Endothelial cell of umbilical vein (primary cell): ENCODE data around the gene EXOC7. TPM values are rescaled to one million over a fixed set of nuclear protein-coding genes. Genes with fewer than 3 reads are reported as not detected.

Experiments
- BruUV-seq: library from RNA; stranded (reverse); fragments of 400-500 nt; replicated peaks from 2 replicates; lab custom pipeline; 2021; lab: Mats Ljungman, UMichigan
- CTCF ChIA-PET: fragments of 300-600, 350-600 bp; sonication (Branson Sonifier 250); formaldehyde crosslinking; loops from one replicate; lab custom pipeline; 2021; ENCODE audit warnings: antibody characterized with exemption, inconsistent platforms; lab: Charles Lee
- POLR2A ChIA-PET: fragments of 300-600, 350-600 bp; sonication (Branson Sonifier 250); formaldehyde crosslinking; loops from one replicate; lab custom pipeline; 2021; ENCODE audit warnings: antibody characterized with exemption, inconsistent platforms; lab: Charles Lee
- DNase-seq: peaks from one replicate; pipeline ENCODE4 v3.0.0-alpha.2; 2011; ENCODE audit warnings: low read depth, low spot score
- FAIRE-seq: peaks from 2 replicates; lab custom pipeline; 2011; peaks lifted over from hg19 to GRCh38; lab: Jason Lieb, UNC
- H2AFZ ChIP-seq: 2 replicates; pipeline ENCODE4 v1.6.0; 2012; ENCODE audit warnings: low read depth, low read length, control low read depth, inconsistent platforms
- H3K27ac ChIP-seq: 2 replicates; pipeline ENCODE4 v1.5.1; 2011; ENCODE audit warnings: low read depth, mild to moderate bottlenecking, control low read depth, low read length, moderate library complexity; ENCODE audit not compliant: insufficient read depth
- H3K27me3 ChIP-seq, 2 experiments: 2 replicates each; pipeline versions ENCODE4 v1.6.0 to v1.6.1; 2011; ENCODE audit warnings: low read length in 2 of 2, mixed read lengths in 1 of 2; ENCODE audit not compliant: control insufficient read depth in 2 of 2, insufficient read depth in 2 of 2
- H3K36me3 ChIP-seq, 2 experiments: 2 replicates in 1 of 2; 3 replicates in 1 of 2; pipeline ENCODE4 v1.5.1; 2011; ENCODE audit warnings: low read length in 2 of 2, mild to moderate bottlenecking in 1 of 2, moderate library complexity in 1 of 2; ENCODE audit not compliant: control insufficient read depth in 2 of 2, insufficient read depth in 2 of 2; ENCODE audit errors: extremely low read depth in 1 of 2
- H3K4me1 ChIP-seq: 3 replicates; pipeline ENCODE4 v1.5.1; 2011; ENCODE audit warnings: mild to moderate bottlenecking, low read length; ENCODE audit not compliant: control insufficient read depth, insufficient read depth; ENCODE audit errors: extremely low read depth
- H3K4me2 ChIP-seq: 2 replicates; pipeline ENCODE4 v1.6.1; 2011; ENCODE audit warnings: low read length, control low read depth, mixed read lengths; ENCODE audit not compliant: insufficient read depth
- H3K4me3 ChIP-seq, 3 experiments: fragments of 200-600 bp in 1 of 3; sonication (generic), shearing (Covaris generic) in 1 of 3; replicated peaks in 1 of 3; 2 replicates each; pipeline ENCODE4 v1.5.1; 2011 to 2016; ENCODE audit warnings: control low read depth in 3 of 3, low read length in 3 of 3, mild to moderate bottlenecking in 2 of 3, inconsistent platforms in 1 of 3, low read depth in 1 of 3, moderate library complexity in 1 of 3; ENCODE audit not compliant: insufficient read depth in 1 of 3
- H3K79me2 ChIP-seq: 2 replicates; pipeline ENCODE4 v1.6.0; 2012; ENCODE audit warnings: low read length, inconsistent platforms; ENCODE audit not compliant: control insufficient read depth, insufficient read depth
- H3K9ac ChIP-seq: replicated peaks from 2 replicates; pipeline ENCODE3; 2011; ENCODE audit warnings: low read length, control low read depth; ENCODE audit not compliant: insufficient read depth; ENCODE audit errors: extremely low read depth
- H3K9me1 ChIP-seq: replicated peaks from 3 replicates; pipeline ENCODE4 v1.6.0; 2011; ENCODE audit warnings: mild to moderate bottlenecking, low read length; ENCODE audit not compliant: control insufficient read depth, insufficient read depth; ENCODE audit errors: extremely low read depth
- H3K9me3 ChIP-seq: replicated peaks from 2 replicates; pipeline ENCODE4 v1.5.1; 2012; ENCODE audit warnings: low read length, inconsistent platforms; ENCODE audit not compliant: control insufficient read depth, insufficient read depth
- H4K20me1 ChIP-seq: replicated peaks from 2 replicates; pipeline ENCODE3; 2011; ENCODE audit warnings: mild to moderate bottlenecking, low read length; ENCODE audit not compliant: control insufficient read depth, insufficient read depth; ENCODE audit errors: extremely low read depth
- CTCF ChIP-seq, 2 donors: IDR thresholded peaks; 1 replicate in 1 of 2; 2 replicates in 1 of 2; pipeline ENCODE4 v1.5.1; 2011; ENCODE audit warnings: low read length in 2 of 2, mild to moderate bottlenecking in 2 of 2, moderate library complexity in 2 of 2, control low read depth in 1 of 2, inconsistent platforms in 1 of 2, low read depth in 1 of 2; ENCODE audit not compliant: insufficient read depth in 1 of 2; ENCODE audit errors: extremely low read depth in 1 of 2
- EZH2 ChIP-seq: IDR thresholded peaks from 2 replicates; pipeline ENCODE4 v1.6.1; 2012; ENCODE audit warnings: borderline replicate concordance, low read depth, mild to moderate bottlenecking, moderate library complexity, low read length, inconsistent platforms; ENCODE audit not compliant: severe bottlenecking
- GATA2 ChIP-seq: IDR thresholded peaks from 2 replicates; pipeline ENCODE4 v1.7.0; 2011; ENCODE audit warnings: low read depth, mild to moderate bottlenecking, moderate library complexity, mixed read lengths, low read length; ENCODE audit not compliant: insufficient read length, insufficient read depth
- JUN ChIP-seq: IDR thresholded peaks from 2 replicates; pipeline ENCODE4 v1.6.1; 2011; ENCODE audit warnings: borderline replicate concordance, low read depth; ENCODE audit not compliant: insufficient read length, insufficient read depth
- MAX ChIP-seq: IDR thresholded peaks from 2 replicates; pipeline ENCODE4 v1.6.1; 2011; ENCODE audit not compliant: insufficient read depth, insufficient read length
- POLR2A ChIP-seq: IDR thresholded peaks from 2 replicates; pipeline ENCODE4 v1.6.1; 2012; ENCODE audit warnings: low read depth, mild to moderate bottlenecking, control low read depth, low read length
- POLR2AphosphoS5 ChIP-seq: IDR thresholded peaks from 2 replicates; pipeline ENCODE4 v1.6.1; 2012; ENCODE audit warnings: low read depth, mild to moderate bottlenecking, control low read depth, low read length, moderate library complexity; ENCODE audit not compliant: insufficient read depth
- dilution Hi-C: fragments of 300-500 bp; cut with MboI; formaldehyde crosslinking; loops from one replicate; pipeline ENCODE4 v1.15.0; 2019; ENCODE audit warnings: low sequenced_read_pairs; ENCODE audit not compliant: extremely low pct_ligation_motif_present
- intact Hi-C: fragments of 100-400 bp; cut with micrococcal nuclease; formaldehyde crosslinking; loops from one replicate; pipeline ENCODE4 v1.10.0; 2022
- polyA plus RNA-seq, 4 experiments: library from polyadenylated mRNA; depleted of rRNA in 3 of 4; stranded (reverse) in 3 of 4; unstranded in 1 of 4; fragments of >200 nt; gene quantifications; 2 replicates each; pipeline versions ENCODE4 v1.2.1 to v1.2.3, GENCODE V29; 2011 to 2012; ENCODE audit warnings: missing spikeins in 1 of 4
- total RNA-seq: library from RNA; stranded (reverse); gene quantifications from 2 replicates; pipeline ENCODE4 v1.2.3, GENCODE V29; 2021

EXOC7 gene
- total and polyA plus RNA-seq, 2 donors (not counting 3 experiments of a cell fraction or from before 2014, with no cell fraction given): 91.5 to 137 TPM

GRCh38 chr17:76039121-76039520 is 64.5 kb downstream of the EXOC7 start:
- FAIRE-seq (no peak), DNase-seq (no peak)
- Histone ChIP-seq H3K4me1 (no peaks in the 10 kb centered on the region), H3K9me1 (no peaks in the 10 kb centered on the region), H3K27ac (no peak overlapping the region), H2AFZ (no peak overlapping the region), H3K9ac (no peak overlapping the region), H3K79me2 (no peaks in the 10 kb centered on the region), H3K4me3 (no peak overlapping the region), H3K27me3 (no peaks in the 10 kb centered on the region), H3K36me3 (peaks cover 22 to 43% of the 10 kb centered on the region in 2 experiments), H3K4me2 (no peak overlapping the region), H3K9me3 (no peaks in the 10 kb centered on the region), H4K20me1 (no peaks in the 10 kb centered on the region)
- intact Hi-C loops: no loop called here
- dilution Hi-C loops: no loop called here
- CTCF ChIA-PET: interaction anchor here (1.0 to 3.7 kb wide), 2 partner anchors 8 to 25 kb away, joined by 3 to 19 read pairs; no protein-coding TSS in a partner anchor
- POLR2A ChIA-PET: no interaction called here
- TSS peak; percentile 68 for BruUV-seq
- no peak for TF ChIP-seq CTCF (IDR thresholded peaks at IDR 0.05; ENCODE audit: extremely low read depth in 1 of 2, insufficient read depth in 1 of 2, low read depth in 1 of 2, low read length in 2 of 2)
- no peak for TF ChIP-seq POLR2AphosphoS5
- TF ChIP-seq MAX: no peak
- TF ChIP-seq EZH2: no peak
- no peak for TF ChIP-seq JUN

GRCh38 chr17:76038050-76038449 is 65.5 kb downstream of the EXOC7 start:
- H3K27me3 ChIP-seq: no peaks in the 10 kb centered on the region
- no peak overlapping the region for H3K27ac ChIP-seq
- BruUV-seq: no TSS peak
- H3K9me3 ChIP-seq: no peaks in the 10 kb centered on the region
- no peak overlapping the region for H3K4me3 ChIP-seq
- no peak for DNase-seq
- no peak overlapping the region for H3K9ac ChIP-seq
- intact Hi-C loops: no loop called here
- H3K36me3 ChIP-seq: peaks cover 15 to 34% of the 10 kb centered on the region in 2 experiments
- no peaks in the 10 kb centered on the region for H3K9me1 ChIP-seq
- H4K20me1 ChIP-seq: no peaks in the 10 kb centered on the region
- no peaks in the 10 kb centered on the region for H3K79me2 ChIP-seq
- ChIA-PET CTCF (interaction anchor here (1.0 kb wide), 1 partner anchor 24 kb away, joined by 4 read pairs; no protein-coding TSS in a partner anchor), POLR2A (no interaction called here)
- no peak for FAIRE-seq
- dilution Hi-C loops: no loop called here
- no peaks in the 10 kb centered on the region for H3K4me1 ChIP-seq
- TF ChIP-seq EZH2 (no peak), JUN (no peak), GATA2 (no peak), POLR2A (no peak)
- H2AFZ ChIP-seq: no peak overlapping the region
- no peak overlapping the region for H3K4me2 ChIP-seq
